ENCODE measurements around the gene ATG2A.
"Not testable (repeated sequence)": the region's sequence is repeated elsewhere in the genome, so short reads cannot be mapped to it uniquely, and the experiment has no call there.

ATG2A gene

GRCh38 chr11:64854534-64855502 lies 62.2 kb downstream of the ATG2A start:
- no peak for DNase-seq (ENCODE audit: low read depth, low spot score)

- no peak for DNase-seq (ENCODE audit: low read depth, low spot score)
Measured at GRCh38 chr11:64854157-64854533, 62.9 kb downstream of the ATG2A start.

GRCh38 chr11:64853709-64854108 lies 63.3 kb downstream of the ATG2A start:
- DNase-seq (ENCODE audit: low read depth, low spot score): no peak

- no peak for DNase-seq (ENCODE audit: low read depth, low spot score)
Measured at GRCh38 chr11:64852804-64853509, 64.1 kb downstream of the ATG2A start.

- DNase-seq (ENCODE audit: low read depth, low spot score): no peak
Measured at GRCh38 chr11:64851831-64852351, 65.1 kb downstream of the ATG2A start.

- DNase-seq (ENCODE audit: low read depth, low spot score): no peak
Measured at GRCh38 chr11:64850979-64851567, 65.9 kb downstream of the ATG2A start.

GRCh38 chr11:64849598-64850356 lies 67.2 kb downstream of the ATG2A start:
- no peak for DNase-seq (ENCODE audit: low read depth, low spot score)

- DNase-seq (ENCODE audit: low read depth, low spot score): no peak
Measured at GRCh38 chr11:64848826-64849597, 68.0 kb downstream of the ATG2A start.

GRCh38 chr11:64848214-64848825 lies 68.7 kb downstream of the ATG2A start:
- DNase-seq (ENCODE audit: low read depth, low spot score): no peak

GRCh38 chr11:64846998-64847666 lies 69.9 kb downstream of the ATG2A start:
- peak; percentile 74 for DNase-seq (ENCODE audit: low read depth, low spot score)

- not testable (repeated sequence) for DNase-seq (ENCODE audit: low read depth, low spot score)
Measured at GRCh38 chr11:64845776-64846129, 71.3 kb downstream of the ATG2A start.

GRCh38 chr11:64845129-64845775 lies 71.8 kb downstream of the ATG2A start:
- DNase-seq (ENCODE audit: low read depth, low spot score): no peak
